A673 (cell line): Measurements from ENCODE around the gene MEI4.

Source experiments
- EZH2 ChIP-seq: fragments of 200-600 bp; sonication (generic); IDR thresholded peaks from 2 replicates; pipeline ENCODE4 v1.6.1; 2017; ENCODE audit warnings: borderline replicate concordance, low read depth, mild to moderate bottlenecking, mixed read lengths, antibody characterized with exemption, low read length; ENCODE audit not compliant: poor library complexity, severe bottlenecking
- TF ChIP-seq, protein P1 (sequence below): fragments of 300-800, 200-600 bp; sonication (generic); conservative IDR thresholded peaks from 2 replicates; pipeline ENCODE4 v1.5.1; 2017; ENCODE audit warnings: low read depth, mild to moderate bottlenecking, antibody characterized with exemption, low read length, moderate library complexity, mixed read lengths

DNA sequence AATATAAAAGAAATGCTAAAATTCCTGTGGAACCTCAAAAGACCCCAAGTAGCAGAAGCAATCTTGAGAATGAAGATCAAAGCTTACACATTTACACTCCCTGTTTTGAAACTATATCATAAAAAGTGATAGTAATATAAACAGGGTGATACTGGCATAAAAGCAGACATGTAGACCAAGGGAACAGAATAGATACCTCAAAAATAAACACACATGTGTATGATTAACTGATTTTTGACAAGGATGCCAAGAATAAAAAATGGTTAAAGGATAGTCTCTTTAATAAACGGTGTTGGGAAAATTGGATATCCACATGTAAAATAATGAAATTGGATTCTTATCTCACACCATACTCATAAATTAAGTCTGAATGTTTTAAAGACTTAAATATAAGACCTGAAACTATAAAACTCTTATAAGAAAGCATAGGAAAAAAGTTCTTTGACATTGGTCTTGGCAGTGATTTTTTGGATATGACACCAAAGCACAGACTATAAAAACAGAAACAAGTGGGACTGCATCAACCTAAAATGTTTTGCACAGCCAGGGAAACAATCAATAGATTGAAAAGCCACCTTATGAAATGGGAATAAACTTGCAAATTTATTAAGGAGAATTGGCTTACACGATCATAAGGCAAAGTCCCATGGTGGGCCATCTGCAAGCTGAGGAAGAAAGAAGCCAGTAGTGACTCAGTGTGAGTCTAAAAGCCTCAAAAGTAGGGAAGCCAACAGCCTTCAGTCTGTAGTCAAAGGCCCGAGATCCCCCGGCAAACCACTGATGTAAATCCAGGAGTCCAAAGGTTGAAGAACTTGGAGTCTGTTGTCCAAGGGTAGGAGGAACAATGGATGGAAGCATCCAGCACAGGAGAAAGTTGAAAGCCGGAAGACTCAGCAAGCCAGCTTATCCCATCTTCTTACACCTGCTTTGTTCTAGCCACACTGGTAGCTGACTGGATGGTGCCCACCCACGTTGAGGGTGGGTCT lies 144.3 kb downstream of the MEI4 start:
- TF ChIP-seq, protein P1, sequence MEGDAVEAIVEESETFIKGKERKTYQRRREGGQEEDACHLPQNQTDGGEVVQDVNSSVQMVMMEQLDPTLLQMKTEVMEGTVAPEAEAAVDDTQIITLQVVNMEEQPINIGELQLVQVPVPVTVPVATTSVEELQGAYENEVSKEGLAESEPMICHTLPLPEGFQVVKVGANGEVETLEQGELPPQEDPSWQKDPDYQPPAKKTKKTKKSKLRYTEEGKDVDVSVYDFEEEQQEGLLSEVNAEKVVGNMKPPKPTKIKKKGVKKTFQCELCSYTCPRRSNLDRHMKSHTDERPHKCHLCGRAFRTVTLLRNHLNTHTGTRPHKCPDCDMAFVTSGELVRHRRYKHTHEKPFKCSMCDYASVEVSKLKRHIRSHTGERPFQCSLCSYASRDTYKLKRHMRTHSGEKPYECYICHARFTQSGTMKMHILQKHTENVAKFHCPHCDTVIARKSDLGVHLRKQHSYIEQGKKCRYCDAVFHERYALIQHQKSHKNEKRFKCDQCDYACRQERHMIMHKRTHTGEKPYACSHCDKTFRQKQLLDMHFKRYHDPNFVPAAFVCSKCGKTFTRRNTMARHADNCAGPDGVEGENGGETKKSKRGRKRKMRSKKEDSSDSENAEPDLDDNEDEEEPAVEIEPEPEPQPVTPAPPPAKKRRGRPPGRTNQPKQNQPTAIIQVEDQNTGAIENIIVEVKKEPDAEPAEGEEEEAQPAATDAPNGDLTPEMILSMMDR = no peak
- TF ChIP-seq EZH2 = no peak
